Gastroesophageal sphincter (tissue), 4 donors: ENCODE measurements around the gene KCNJ10. TPM values are rescaled to one million over a fixed set of nuclear protein-coding genes. Genes with fewer than 3 reads are reported as not detected.

Source experiments
- ATAC-seq: fragments of 150-250 bp; one replicate; pipeline ENCODE4 v1.9.1; 2016; ENCODE audit warnings: mild to moderate bottlenecking, moderate library complexity
- H3K27ac ChIP-seq, 4 donors: fragments of 200-600 bp; sonication (generic) in 3 of 4; 1 replicate in 3 of 4; 2 replicates in 1 of 4; pipeline ENCODE4 v1.5.1; 2016 to 2019
- H3K27me3 ChIP-seq: fragments of 200-600 bp; sonication (generic); one replicate; pipeline ENCODE4 v1.5.1; 2019
- H3K36me3 ChIP-seq, 2 donors: fragments of 200-600 bp; sonication (generic); one replicate each; pipeline ENCODE4 v1.5.1; 2019; ENCODE audit warnings: control low read depth in 1 of 2
- H3K4me1 ChIP-seq, 3 donors: fragments of 200-600 bp; sonication (generic); 1 replicate in 2 of 3; 2 replicates in 1 of 3; pipeline ENCODE4 v1.5.1; 2016 to 2019; ENCODE audit warnings: control low read depth in 2 of 3
- H3K4me3 ChIP-seq, 2 donors: fragments of 200-600 bp; sonication (generic); one replicate each; pipeline ENCODE4 v1.5.1; 2019; ENCODE audit warnings: mild to moderate bottlenecking in 1 of 2, moderate library complexity in 1 of 2
- H3K9me3 ChIP-seq, 3 donors: fragments of 200-600 bp; sonication (generic); one replicate each; pipeline ENCODE4 v1.5.1; 2017 to 2019; ENCODE audit warnings: control low read depth in 2 of 3
- EP300 ChIP-seq: sonication (generic); formaldehyde crosslinking; IDR thresholded peaks from one replicate; pipeline ENCODE4 v1.6.1; 2017; ENCODE audit warnings: antibody characterized with exemption, mild to moderate bottlenecking
- POLR2A ChIP-seq, 2 donors: fragments of 450-650 bp; IDR thresholded peaks; one replicate each; pipeline ENCODE4 v1.6.1; 2017; ENCODE audit warnings: antibody characterized with exemption in 2 of 2, mild to moderate bottlenecking in 2 of 2, moderate library complexity in 1 of 2
- POLR2AphosphoS5 ChIP-seq: sonication (generic); formaldehyde crosslinking; IDR thresholded peaks from one replicate; pipeline ENCODE4 v1.6.1; 2017; ENCODE audit warnings: antibody characterized with exemption
- WGBS, 2 donors: methylation state at CpG; one replicate each; pipeline ENCODE4 v1.1.5; 2018; ENCODE audit warnings: low coverage in 1 of 2; 5-methylcytosine and 5-hydroxymethylcytosine counted together
- total RNA-seq, 4 donors: library from RNA; depleted of rRNA; stranded (reverse); fragments of >200 nt; gene quantifications; one replicate each; pipeline ENCODE4 v1.1.0, GENCODE V29; 2016
- TF ChIP-seq, protein P1 (sequence below), 4 experiments: fragments of 200-600 bp in 2 of 4; fragments of 450-650 bp in 2 of 4; sonication (generic) in 1 of 4; IDR thresholded peaks; one replicate each; pipeline ENCODE4 v1.5.1; 2017 to 2019; ENCODE audit warnings: antibody characterized with exemption in 4 of 4, mild to moderate bottlenecking in 2 of 4, moderate library complexity in 2 of 4

The KCNJ10 gene
- total RNA-seq, 4 donors from 2014 or later: not detected

GRCh38 chr1:160021376-160022074 lies 48.4 kb downstream of the KCNJ10 start:
- Histone ChIP-seq H3K27ac (no peak overlapping the region), H3K27me3 (peaks cover 6% of the 10 kb centered on the region), H3K4me3 (no peak overlapping the region), H3K4me1 (peaks cover 0 to 23% (median 0%) of the 10 kb centered on the region in 3 donors), H3K9me3 (no peaks in the 10 kb centered on the region), H3K36me3 (no peaks in the 10 kb centered on the region)
- no peak for ATAC-seq
- 59 to 69% methylated on average over 5 of the region's 5 CpGs for WGBS, 2 donors
- no peak for TF ChIP-seq POLR2AphosphoS5
- TF ChIP-seq, protein P1, sequence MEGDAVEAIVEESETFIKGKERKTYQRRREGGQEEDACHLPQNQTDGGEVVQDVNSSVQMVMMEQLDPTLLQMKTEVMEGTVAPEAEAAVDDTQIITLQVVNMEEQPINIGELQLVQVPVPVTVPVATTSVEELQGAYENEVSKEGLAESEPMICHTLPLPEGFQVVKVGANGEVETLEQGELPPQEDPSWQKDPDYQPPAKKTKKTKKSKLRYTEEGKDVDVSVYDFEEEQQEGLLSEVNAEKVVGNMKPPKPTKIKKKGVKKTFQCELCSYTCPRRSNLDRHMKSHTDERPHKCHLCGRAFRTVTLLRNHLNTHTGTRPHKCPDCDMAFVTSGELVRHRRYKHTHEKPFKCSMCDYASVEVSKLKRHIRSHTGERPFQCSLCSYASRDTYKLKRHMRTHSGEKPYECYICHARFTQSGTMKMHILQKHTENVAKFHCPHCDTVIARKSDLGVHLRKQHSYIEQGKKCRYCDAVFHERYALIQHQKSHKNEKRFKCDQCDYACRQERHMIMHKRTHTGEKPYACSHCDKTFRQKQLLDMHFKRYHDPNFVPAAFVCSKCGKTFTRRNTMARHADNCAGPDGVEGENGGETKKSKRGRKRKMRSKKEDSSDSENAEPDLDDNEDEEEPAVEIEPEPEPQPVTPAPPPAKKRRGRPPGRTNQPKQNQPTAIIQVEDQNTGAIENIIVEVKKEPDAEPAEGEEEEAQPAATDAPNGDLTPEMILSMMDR (IDR thresholded peaks at IDR 0.05): no peak
- TF ChIP-seq EP300: no peak
- TF ChIP-seq POLR2A (IDR thresholded peaks at IDR 0.05): no peak

GRCh38 chr1:160020196-160020595 lies 49.8 kb downstream of the KCNJ10 start:
- Histone ChIP-seq H3K27me3 (peaks cover 6% of the 10 kb centered on the region), H3K4me1 (peaks cover 0 to 22% (median 0%) of the 10 kb centered on the region in 3 donors), H3K27ac (no peak overlapping the region), H3K4me3 (no peak overlapping the region), H3K36me3 (no peaks in the 10 kb centered on the region), H3K9me3 (no peaks in the 10 kb centered on the region)
- no peak for ATAC-seq
- 80% methylated on average over 1 of the region's 5 CpGs; no CpG with 5 or more reads in 1 of the 2 donors for WGBS, 2 donors
- TF ChIP-seq, protein P1 (IDR thresholded peaks at IDR 0.05): no peak
- TF ChIP-seq POLR2AphosphoS5: no peak
- TF ChIP-seq EP300: no peak
- TF ChIP-seq POLR2A (IDR thresholded peaks at IDR 0.05): no peak

GRCh38 chr1:160018900-160019299 lies 51.1 kb downstream of the KCNJ10 start:
- H3K4me3 ChIP-seq: no peak overlapping the region
- no peak overlapping the region for H3K27ac ChIP-seq
- H3K27me3 ChIP-seq: peaks cover 13% of the 10 kb centered on the region
- 50 to 60% methylated on average over 1 of the region's 1 CpG for WGBS, 2 donors
- H3K4me1 ChIP-seq: peaks cover 0 to 9% (median 0%) of the 10 kb centered on the region in 3 donors
- no peaks in the 10 kb centered on the region for H3K36me3 ChIP-seq
- no peaks in the 10 kb centered on the region for H3K9me3 ChIP-seq
- ATAC-seq: no peak
- TF ChIP-seq POLR2A (IDR thresholded peaks at IDR 0.05): no peak
- no peak for TF ChIP-seq EP300
- no peak for TF ChIP-seq POLR2AphosphoS5
- TF ChIP-seq, protein P1 (IDR thresholded peaks at IDR 0.05): no peak

- H3K27ac ChIP-seq: no peak overlapping the region
- peaks cover 0 to 3% (median 0%) of the 10 kb centered on the region in 3 donors for H3K4me1 ChIP-seq
- ATAC-seq: no peak
- peaks cover 13% of the 10 kb centered on the region for H3K27me3 ChIP-seq
- H3K9me3 ChIP-seq: no peaks in the 10 kb centered on the region
- TF ChIP-seq POLR2AphosphoS5 (no peak), EP300 (no peak), POLR2A (IDR thresholded peaks at IDR 0.05) (no peak)
- TF ChIP-seq, protein P1 (IDR thresholded peaks at IDR 0.05): no peak
- H3K36me3 ChIP-seq: no peaks in the 10 kb centered on the region
- 67 to 70% methylated on average over 3 of the region's 3 CpGs for WGBS, 2 donors
- H3K4me3 ChIP-seq: no peak overlapping the region
These were observed 51.6 kb downstream of the KCNJ10 start for GRCh38 chr1:160018347-160018746.

DNA sequence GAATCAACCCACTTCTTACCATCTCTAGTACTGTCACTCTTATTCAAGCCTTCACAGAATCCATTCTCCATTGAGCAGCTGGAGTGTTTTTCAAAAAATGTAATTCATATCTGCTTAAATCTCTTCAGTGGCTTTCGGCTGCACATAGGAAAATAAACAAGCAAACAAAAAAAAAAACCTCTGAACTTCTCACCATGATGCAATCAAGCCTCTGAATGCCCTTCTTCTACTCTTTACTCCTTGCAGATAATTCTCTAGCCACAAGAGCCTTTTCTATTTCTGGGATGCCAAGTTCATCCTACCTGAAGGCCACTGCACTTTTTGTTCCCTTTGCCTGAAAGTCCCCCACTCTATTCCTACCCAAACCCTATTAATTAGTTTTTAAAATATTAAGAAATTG lies 52.4 kb downstream of the KCNJ10 start:
- Histone ChIP-seq H3K36me3 (no peaks in the 10 kb centered on the region), H3K9me3 (no peaks in the 10 kb centered on the region), H3K4me3 (no peak overlapping the region), H3K27me3 (peaks cover 13% of the 10 kb centered on the region), H3K4me1 (no peaks in the 10 kb centered on the region), H3K27ac (no peak overlapping the region)
- no peak for TF ChIP-seq POLR2A (IDR thresholded peaks at IDR 0.05)
- TF ChIP-seq, protein P1 (IDR thresholded peaks at IDR 0.05): no peak
- WGBS, 2 donors: 57 to 81% methylated on average over 1 of the region's 1 CpG
- ATAC-seq: no peak
